Choroid plexus epithelial cell (primary cell): ENCODE results near the gene CELF2.

ENCODE experiments used
- DNase-seq: peaks from one replicate; pipeline ENCODE4 v3.0.0-alpha.2; 2010; ENCODE audit warnings: low read depth
- H3K4me3 ChIP-seq: 2 replicates; pipeline ENCODE4 v1.5.1; 2011; ENCODE audit warnings: low read depth, mild to moderate bottlenecking, control low read depth, low read length, moderate library complexity
- CTCF ChIP-seq: conservative IDR thresholded peaks from 2 replicates; pipeline ENCODE4 v1.5.1; 2011; ENCODE audit warnings: low read depth, mild to moderate bottlenecking, control low read depth, inconsistent platforms, low read length, moderate library complexity

CELF2 gene

GRCh38 chr10:11335881-11336430 is 318.3 kb downstream of the CELF2 start:
- DNase-seq, result no peak
- no peak for TF ChIP-seq CTCF
- H3K4me3 ChIP-seq, result no peak overlapping the region

DNA sequence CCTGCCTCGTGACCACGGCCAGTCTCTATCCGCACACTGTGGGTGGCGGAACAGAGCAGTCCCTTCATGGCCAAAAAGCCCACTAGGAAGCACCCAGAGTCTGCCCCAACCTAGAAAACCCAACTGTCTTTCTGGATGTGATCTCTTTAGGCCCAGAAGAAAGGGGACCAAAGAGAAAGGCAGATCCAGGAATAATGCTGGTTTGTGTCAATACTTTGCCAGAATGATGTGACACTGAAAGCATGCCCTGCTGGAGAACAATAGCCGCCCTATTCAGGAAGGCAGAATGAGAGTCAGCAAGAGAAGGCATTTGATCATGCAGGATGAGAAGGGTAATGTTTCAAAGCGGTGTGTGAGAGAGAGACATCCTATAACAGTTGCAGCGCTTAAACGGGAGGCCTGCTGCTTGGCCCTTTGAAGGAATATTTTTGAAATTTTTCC is 319.1 kb downstream of the CELF2 start:
- no peak for TF ChIP-seq CTCF
- DNase-seq, result no peak
- H3K4me3 ChIP-seq, result no peak overlapping the region

DNA sequence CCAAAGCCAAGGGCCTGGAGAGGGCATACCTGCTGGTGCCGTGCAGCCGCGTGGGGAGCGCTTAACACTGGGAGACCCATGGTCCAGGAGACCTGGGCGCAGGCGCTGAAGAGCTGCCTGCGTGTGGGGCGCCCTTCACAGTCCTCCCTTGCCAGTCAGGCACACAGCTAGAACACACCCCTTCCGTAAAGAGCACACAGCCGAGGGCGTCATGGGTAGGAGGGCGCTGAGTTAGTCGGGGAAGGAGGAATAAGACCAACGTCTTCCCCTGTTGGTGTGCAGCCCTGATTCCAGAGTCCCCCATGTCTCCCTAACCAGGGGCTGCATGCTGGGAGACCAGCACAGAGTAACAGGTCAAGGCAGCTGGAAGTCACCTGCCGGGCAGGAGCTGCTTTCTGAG is 319.8 kb downstream of the CELF2 start:
- H3K4me3 ChIP-seq, result no peak overlapping the region
- no peak for DNase-seq
- no peak for TF ChIP-seq CTCF

DNA sequence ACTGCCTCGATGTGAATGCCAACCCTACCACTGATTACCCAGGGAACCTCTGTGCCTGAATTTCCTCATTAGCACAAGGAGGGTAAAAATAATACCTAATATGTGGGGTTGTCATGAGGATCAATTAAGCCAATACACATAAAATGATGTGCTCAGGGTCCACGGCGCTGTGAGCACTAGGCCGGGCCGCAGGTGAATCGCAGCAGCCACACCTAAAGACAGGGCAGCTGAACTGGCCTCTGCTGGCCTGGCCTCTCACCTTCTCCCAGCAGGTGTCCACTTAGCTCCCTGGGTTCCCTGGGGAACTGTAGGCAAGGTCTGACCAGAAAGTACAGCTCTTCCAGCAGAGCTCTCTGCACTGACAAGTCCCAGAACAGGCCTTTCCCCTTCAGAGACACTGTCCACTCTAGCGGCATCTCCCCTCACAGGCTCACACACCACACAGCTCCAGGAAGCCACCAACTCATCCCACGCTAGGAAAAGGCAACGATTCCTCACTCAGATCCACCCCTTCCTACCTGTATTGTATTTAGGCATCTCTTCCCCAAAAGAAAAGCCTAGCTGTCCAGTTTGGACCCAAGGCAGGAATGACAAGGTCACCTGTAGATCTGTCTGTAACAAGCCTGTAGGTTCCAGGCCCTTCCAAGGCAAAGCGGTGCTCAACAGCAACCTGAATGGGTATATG is 320.6 kb downstream of the CELF2 start:
- no peak overlapping the region for H3K4me3 ChIP-seq
- DNase-seq, result no peak
- TF ChIP-seq CTCF, result no peak

DNA sequence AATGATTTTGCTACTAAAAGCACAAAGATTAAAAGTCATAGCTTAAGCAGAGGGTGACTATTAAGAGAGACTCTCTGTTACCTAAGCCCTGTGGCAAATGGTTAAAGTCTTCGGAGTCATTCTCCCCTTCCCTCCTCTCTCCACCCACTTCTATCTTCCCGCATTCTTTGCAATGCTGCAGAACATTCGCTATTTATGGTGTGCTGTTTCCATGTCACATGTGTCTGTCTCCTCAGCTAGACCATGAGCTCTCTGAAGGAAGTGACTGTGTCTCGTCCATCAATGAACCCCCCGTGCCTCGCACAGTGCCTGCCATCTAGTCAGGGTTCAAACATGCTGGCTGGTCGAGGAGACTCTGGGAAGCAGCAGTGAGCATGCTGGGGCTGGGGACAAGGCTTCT is 321.3 kb downstream of the CELF2 start:
- no peak for DNase-seq
- no peak for TF ChIP-seq CTCF
- no peak overlapping the region for H3K4me3 ChIP-seq

- no peak overlapping the region for H3K4me3 ChIP-seq
- DNase-seq, result no peak
- TF ChIP-seq CTCF, result no peak
Measured at GRCh38 chr10:11339660-11340059, 322.0 kb downstream of the CELF2 start.
